Posterior cingulate gyrus (tissue), 11 donors: Measurements from ENCODE around the gene RCL1.
"Not testable (repeated sequence)": the region's sequence is repeated elsewhere in the genome, so short reads cannot be mapped to it uniquely, and the experiment has no call there.

Experiments
- DNase-seq, 10 donors: peaks; one replicate each; pipeline versions ENCODE4 v3.0.0 to v3.0.0-alpha.2; 2020 to 2021; ENCODE audit warnings: mixed read lengths in 3 of 10
- intact Hi-C: fragments of 100-400 bp; cut with DNase I; formaldehyde crosslinking; loops from one replicate; pipeline ENCODE4 v1.15.1; 2023

The RCL1 gene

GRCh38 chr9:4864698-4865097 lies 72.0 kb downstream of the RCL1 start:
- intact Hi-C loops = no loop called here
- DNase-seq = no peak

- intact Hi-C loops = no loop called here
- no peak for DNase-seq
These were observed 72.9 kb downstream of the RCL1 start for GRCh38 chr9:4865681-4866080.

- DNase-seq = no peak
- intact Hi-C loops = no loop called here
These were observed 73.7 kb downstream of the RCL1 start for GRCh38 chr9:4866239-4866969.

- intact Hi-C loops = no loop called here
- no peak for DNase-seq
These were observed 80.3 kb downstream of the RCL1 start for GRCh38 chr9:4873066-4873465.

GRCh38 chr9:4875559-4875958 lies 82.8 kb downstream of the RCL1 start:
- intact Hi-C loops = no loop called here
- no peak for DNase-seq

GRCh38 chr9:4879115-4879558 lies 86.4 kb downstream of the RCL1 start:
- no peak for DNase-seq
- intact Hi-C loops = no loop called here

- no peak for DNase-seq
- intact Hi-C loops = no loop called here
These were observed 90.7 kb downstream of the RCL1 start for GRCh38 chr9:4883326-4883873.

- intact Hi-C loops = no loop called here
- DNase-seq = no peak
These were observed 94.0 kb downstream of the RCL1 start for GRCh38 chr9:4886698-4887097.

GRCh38 chr9:4887556-4887955 lies 94.8 kb downstream of the RCL1 start:
- DNase-seq = peak in 4 of 10 donors; percentile 44 to 83 (median 49)
- intact Hi-C loops = no loop called here

- no peak for DNase-seq
- intact Hi-C loops = no loop called here
These were observed 97.5 kb downstream of the RCL1 start for GRCh38 chr9:4890242-4890641.

- intact Hi-C loops = no loop called here
These were observed 98.2 kb downstream of the RCL1 start for GRCh38 chr9:4890929-4891328.

GRCh38 chr9:4891674-4892073 lies 98.9 kb downstream of the RCL1 start:
- no peak for DNase-seq
- intact Hi-C loops = no loop called here

More at GRCh38 chr9:4890929-4891328, 98.2 kb downstream of the RCL1 start:
- no peak for DNase-seq

GRCh38 chr9:4892501-4893194 lies 99.9 kb downstream of the RCL1 start:
- intact Hi-C loops = no loop called here
- DNase-seq = no peak

- intact Hi-C loops = no loop called here
These were observed 101.3 kb downstream of the RCL1 start for GRCh38 chr9:4894076-4894475.

GRCh38 chr9:4899853-4900252 lies 107.1 kb downstream of the RCL1 start:
- DNase-seq, intact Hi-C loops: not testable (repeated sequence)

More at GRCh38 chr9:4894076-4894475, 101.3 kb downstream of the RCL1 start:
- DNase-seq = no peak

GRCh38 chr9:4901401-4902134 lies 108.8 kb downstream of the RCL1 start:
- intact Hi-C loops, DNase-seq: not testable (repeated sequence)

- intact Hi-C loops = no loop called here
These were observed 109.4 kb downstream of the RCL1 start for GRCh38 chr9:4902135-4902475.

GRCh38 chr9:4904322-4905134 lies 111.8 kb downstream of the RCL1 start:
- no peak for DNase-seq
- intact Hi-C loops = no loop called here

More at GRCh38 chr9:4902135-4902475, 109.4 kb downstream of the RCL1 start:
- no peak for DNase-seq

GRCh38 chr9:4905135-4905490 lies 112.4 kb downstream of the RCL1 start:
- no peak for DNase-seq
- intact Hi-C loops = no loop called here
